Stimulated activated naive CD8-positive, alpha-beta T cell treated with anti-CD3 and anti-CD28 coated beads, Interleukin-15, Interleukin-2, amounts not matched to agents 100 U/mL and 50 U/mL, for 24 hours (primary cell): Measurements from ENCODE around the gene COL11A1.
"Not testable (repeated sequence)": the region's sequence is repeated elsewhere in the genome, so short reads cannot be mapped to it uniquely, and the experiment has no call there.

Experiments
- ATAC-seq: fragments of 150-1000 bp; cut with Tn5 transposase; one replicate; pipeline ENCODE4 v1.10.0; 2021
- DNase-seq: peaks from one replicate; pipeline ENCODE4 v3.0.0; 2021

COL11A1 gene

GRCh38 chr1:102833151-102833550 is 275.2 kb downstream of the COL11A1 start:
- ATAC-seq, result no peak
- no peak for DNase-seq

GRCh38 chr1:102826706-102827105 is 281.6 kb downstream of the COL11A1 start:
- not testable (repeated sequence) for DNase-seq, ATAC-seq
